Esophagus muscularis mucosa (tissue), 4 donors: ENCODE results near the gene SMIM38. TPM values are rescaled to one million over a fixed set of nuclear protein-coding genes. Genes with fewer than 3 reads are reported as not detected.
A peak's percentile ranks its signal among the peaks of the same experiment; 100 is the strongest.

Experiments
- DNase-seq: peaks from one replicate; pipeline ENCODE4 v3.0.0-alpha.2; 2017; ENCODE audit errors: extremely low spot score
- H3K27ac ChIP-seq, 4 donors: fragments of 200-600 bp; sonication (generic); replicated peaks in 1 of 4; 1 replicate in 3 of 4; 2 replicates in 1 of 4; pipeline ENCODE4 v1.5.1; 2016 to 2019; ENCODE audit warnings: mild to moderate bottlenecking in 1 of 4
- H3K27me3 ChIP-seq, 4 donors: fragments of 200-600 bp; sonication (generic); one replicate each; pipeline versions ENCODE4 v1.5.1 to v1.6.0; 2016 to 2019
- H3K36me3 ChIP-seq, 4 donors: fragments of 200-600 bp; sonication (generic); one replicate each; pipeline ENCODE4 v1.5.1; 2016 to 2019
- H3K4me1 ChIP-seq, 4 donors: fragments of 200-600 bp; sonication (generic); one replicate each; pipeline ENCODE4 v1.5.1; 2016 to 2019
- H3K4me3 ChIP-seq, 4 donors: fragments of 200-600 bp; sonication (generic); 1 replicate in 2 of 4; 2 replicates in 2 of 4; pipeline ENCODE4 v1.5.1; 2016 to 2019; ENCODE audit warnings: mild to moderate bottlenecking in 4 of 4, moderate library complexity in 1 of 4
- H3K9me3 ChIP-seq, 4 donors: fragments of 200-600 bp; sonication (generic); 1 replicate in 3 of 4; 2 replicates in 1 of 4; pipeline ENCODE4 v1.5.1; 2016 to 2019
- CTCF ChIP-seq, 3 experiments: fragments of 200-600 bp in 2 of 3; fragments of 450-650 bp in 1 of 3; sonication (generic) in 2 of 3; IDR thresholded peaks; one replicate each; pipeline ENCODE4 v1.5.1; 2017 to 2019; ENCODE audit warnings: antibody characterized with exemption in 3 of 3, mild to moderate bottlenecking in 2 of 3, moderate library complexity in 1 of 3
- EP300 ChIP-seq: sonication (generic); formaldehyde crosslinking; IDR thresholded peaks from one replicate; pipeline ENCODE4 v1.6.1; 2017; ENCODE audit warnings: antibody characterized with exemption
- POLR2A ChIP-seq: fragments of 450-650 bp; IDR thresholded peaks from one replicate; pipeline ENCODE4 v1.6.1; 2017; ENCODE audit warnings: antibody characterized with exemption, moderate library complexity, mild to moderate bottlenecking, low read depth
- POLR2AphosphoS5 ChIP-seq, 2 donors: sonication (generic); formaldehyde crosslinking; IDR thresholded peaks; one replicate each; pipeline ENCODE4 v1.6.1; 2017; ENCODE audit warnings: antibody characterized with exemption in 2 of 2
- WGBS: methylation state at CpG from one replicate; pipeline ENCODE4 v1.1.5; 2018; 5-methylcytosine and 5-hydroxymethylcytosine counted together
- intact Hi-C: fragments of 100-400 bp; cut with DNase I; formaldehyde crosslinking; loops from one replicate; pipeline ENCODE4 v1.15.1; 2023
- total RNA-seq, 4 donors: library from RNA; depleted of rRNA; stranded (reverse); fragments of >200 nt; gene quantifications; one replicate each; pipeline versions ENCODE4 v1.1.0 to v1.2.1, GENCODE V29; 2016

SMIM38 gene
- total RNA-seq, 4 donors from 2014 or later: 0.50 to 4.2 (median 2.6) TPM

GRCh38 chr11:69121621-69122325, 34.0 kb upstream of the SMIM38 start:
- TF ChIP-seq POLR2AphosphoS5 (IDR thresholded peaks at IDR 0.05) (no peak), EP300 (no peak), CTCF (IDR thresholded peaks at IDR 0.05) (no peak), POLR2A (no peak)
- no peak for DNase-seq
- H3K4me3 ChIP-seq: no peak overlapping the region
- peaks cover 0 to 8% (median 2%) of the 10 kb centered on the region in 4 donors for H3K9me3 ChIP-seq
- 85% methylated on average over 17 of the region's 19 CpGs for WGBS
- H3K27ac ChIP-seq: peak overlapping the region; percentile 53 to 78 (median 70)
- intact Hi-C loops: loop anchor here (10.0 kb wide), 1 partner anchor 323 kb away; no protein-coding TSS in a partner anchor
- peaks cover 27 to 35% (median 32%) of the 10 kb centered on the region in 4 donors for H3K4me1 ChIP-seq
- peaks cover 0 to 3% (median 0%) of the 10 kb centered on the region in 4 donors for H3K36me3 ChIP-seq
- H3K27me3 ChIP-seq: no peaks in the 10 kb centered on the region

- 88% methylated on average over 5 of the region's 9 CpGs for WGBS
- peak overlapping the region; percentile 53 to 78 (median 70) for H3K27ac ChIP-seq
- intact Hi-C loops: loop anchor here (10.0 kb wide), 1 partner anchor 323 kb away; no protein-coding TSS in a partner anchor
- no peaks in the 10 kb centered on the region for H3K27me3 ChIP-seq
- H3K9me3 ChIP-seq: peaks cover 0 to 8% (median 2%) of the 10 kb centered on the region in 4 donors
- H3K4me1 ChIP-seq: peaks cover 30 to 40% (median 37%) of the 10 kb centered on the region in 4 donors
- TF ChIP-seq EP300: no peak
- no peak for TF ChIP-seq POLR2AphosphoS5 (IDR thresholded peaks at IDR 0.05)
- no peak for TF ChIP-seq POLR2A
- no peak for TF ChIP-seq CTCF (IDR thresholded peaks at IDR 0.05)
- no peak for DNase-seq
- H3K36me3 ChIP-seq: peaks cover 0 to 3% (median 0%) of the 10 kb centered on the region in 4 donors
- H3K4me3 ChIP-seq: peak overlapping the region in 1 of 4 donors; percentile 14
Observed at GRCh38 chr11:69122326-69122629, 33.5 kb upstream of the SMIM38 start.

GRCh38 chr11:69122630-69123431, 32.9 kb upstream of the SMIM38 start:
- intact Hi-C loops: loop anchor here (10.0 kb wide), 1 partner anchor 322 kb away; no protein-coding TSS in a partner anchor
- 17% methylated on average over 12 of the region's 27 CpGs for WGBS
- H3K36me3 ChIP-seq: peaks cover 0 to 3% (median 0%) of the 10 kb centered on the region in 4 donors
- peak overlapping the region; percentile 53 to 78 (median 70) for H3K27ac ChIP-seq
- H3K9me3 ChIP-seq: peaks cover 0 to 9% (median 2%) of the 10 kb centered on the region in 4 donors
- peaks cover 30 to 43% (median 39%) of the 10 kb centered on the region in 4 donors for H3K4me1 ChIP-seq
- no peaks in the 10 kb centered on the region for H3K27me3 ChIP-seq
- DNase-seq: no peak
- peak overlapping the region; percentile 1 to 17 (median 13) for H3K4me3 ChIP-seq
- no peak for TF ChIP-seq CTCF (IDR thresholded peaks at IDR 0.05)
- TF ChIP-seq POLR2AphosphoS5 (IDR thresholded peaks at IDR 0.05): peak; percentile 64 to 70
- TF ChIP-seq EP300: no peak

- DNase-seq: no peak
- WGBS: 94% methylated on average over 15 of the region's 27 CpGs
- intact Hi-C loops: loop anchor here (10.0 kb wide), 1 partner anchor 321 kb away; no protein-coding TSS in a partner anchor
- H3K27ac ChIP-seq: peak overlapping the region; percentile 53 to 78 (median 70)
- TF ChIP-seq EP300 (no peak), POLR2A (no peak), CTCF (IDR thresholded peaks at IDR 0.05) (no peak)
- peaks cover 0 to 3% (median 0%) of the 10 kb centered on the region in 4 donors for H3K36me3 ChIP-seq
- H3K9me3 ChIP-seq: peaks cover 0 to 11% (median 2%) of the 10 kb centered on the region in 4 donors
- H3K4me3 ChIP-seq: peak overlapping the region in 1 of 4 donors; percentile 12
- no peaks in the 10 kb centered on the region for H3K27me3 ChIP-seq
- H3K4me1 ChIP-seq: peaks cover 30 to 43% (median 39%) of the 10 kb centered on the region in 4 donors
Observed at GRCh38 chr11:69123593-69124545, 31.9 kb upstream of the SMIM38 start.
